ENCODE data around the gene SMIM45.

Gene SMIM45

GRCh38 chr22:41982865-41983264 is 30.9 kb downstream of the SMIM45 start:
- H3K9me2 ChIP-seq (ENCODE audit: insufficient read depth): no peaks in the 10 kb centered on the region
- TF ChIP-seq CTCF (conservative IDR thresholded peaks at IDR 0.05): no peak
- no peaks in the 10 kb centered on the region for H4K20me1 ChIP-seq (ENCODE audit: insufficient read depth)
- ChIA-PET POLR2A (ENCODE audit: unreplicated experiment) (interaction anchor here (0.5 kb wide), 1 partner anchor 1952 kb away, joined by 12 read pairs; no protein-coding TSS in a partner anchor), CTCF (interaction anchor here (0.5 to 0.6 kb wide), 2 partner anchors 25 to 391 kb away, joined by 3 read pairs; no protein-coding TSS in a partner anchor)
- H3K4me1 ChIP-seq (replicated peaks; ENCODE audit: insufficient read depth): peaks cover 13% of the 10 kb centered on the region
- no peak for DNase-seq
- H3K79me2 ChIP-seq (ENCODE audit: low read depth): no peaks in the 10 kb centered on the region
- no peak overlapping the region for H2AFZ ChIP-seq
- peaks cover 8% of the 10 kb centered on the region; the same call in 1 of the 2 replicates for H3K27me3 ChIP-seq (ENCODE audit: insufficient read depth, low read depth)
- no peaks in the 10 kb centered on the region for H3K9me3 ChIP-seq (ENCODE audit: insufficient read depth, low read depth)
- no peaks in the 10 kb centered on the region for H3K36me3 ChIP-seq (ENCODE audit: low read depth)
- H3F3A ChIP-seq (ENCODE audit: insufficient read depth, low read depth): peaks cover 12% of the 10 kb centered on the region; the same call in 1 of the 2 replicates
- peak overlapping the region; percentile 11 for H3K4me2 ChIP-seq
- intact Hi-C loops (cut with micrococcal nuclease; ENCODE audit: unreplicated experiment): no loop called here
- no TSS peak for BruUV-seq (replicated peaks)
- H3K4me3 ChIP-seq: no peak overlapping the region
- H3K27ac ChIP-seq: no peak overlapping the region

GRCh38 chr22:41983513-41984405 is 31.8 kb downstream of the SMIM45 start:
- H3K36me3 ChIP-seq (ENCODE audit: low read depth): no peaks in the 10 kb centered on the region
- BruUV-seq (replicated peaks): no TSS peak
- POLR2A ChIA-PET (ENCODE audit: unreplicated experiment): interaction anchor here (0.5 kb wide), 1 partner anchor 1953 kb away, joined by 12 read pairs; no protein-coding TSS in a partner anchor
- H3K4me3 ChIP-seq: no peak overlapping the region
- CTCF ChIA-PET: interaction anchor here (0.5 to 0.6 kb wide), 2 partner anchors 26 to 392 kb away, joined by 3 read pairs; no protein-coding TSS in a partner anchor
- H3K27me3 ChIP-seq (ENCODE audit: insufficient read depth, low read depth): no peaks in the 10 kb centered on the region
- peak in 1 of 2 experiments; percentile 68 for DNase-seq
- H3K27ac ChIP-seq: no peak overlapping the region
- H3K79me2 ChIP-seq (ENCODE audit: low read depth): no peaks in the 10 kb centered on the region
- intact Hi-C loops (cut with micrococcal nuclease; ENCODE audit: unreplicated experiment): no loop called here
- no peak overlapping the region for H2AFZ ChIP-seq
- peak overlapping the region; percentile 11 for H3K4me2 ChIP-seq
- peaks cover 12% of the 10 kb centered on the region; the same call in 1 of the 2 replicates for H3F3A ChIP-seq (ENCODE audit: insufficient read depth, low read depth)
- no peaks in the 10 kb centered on the region for H4K20me1 ChIP-seq (ENCODE audit: insufficient read depth)
- no peaks in the 10 kb centered on the region for H3K9me3 ChIP-seq (ENCODE audit: insufficient read depth, low read depth)
- H3K4me1 ChIP-seq (replicated peaks; ENCODE audit: insufficient read depth): peaks cover 13% of the 10 kb centered on the region
- TF ChIP-seq CTCF (conservative IDR thresholded peaks at IDR 0.05) (no peak), EZH2 (IDR thresholded peaks at IDR 0.05; ENCODE audit: low read depth) (no peak)
- H3K9me2 ChIP-seq (ENCODE audit: insufficient read depth): no peaks in the 10 kb centered on the region

GRCh38 chr22:41987276-41987675 is 35.3 kb downstream of the SMIM45 start:
- H2AFZ ChIP-seq: no peak overlapping the region
- 0 out of 2 replicates have a peak, but pooled peaks cover 6% of the 10 kb centered on the region for H3K27me3 ChIP-seq (ENCODE audit: insufficient read depth, low read depth)
- no peak for DNase-seq
- peaks cover 12% of the 10 kb centered on the region; the same call in 1 of the 2 replicates for H3F3A ChIP-seq (ENCODE audit: insufficient read depth, low read depth)
- CTCF ChIA-PET: no interaction called here
- H3K4me3 ChIP-seq: no peak overlapping the region
- H3K4me1 ChIP-seq (replicated peaks; ENCODE audit: insufficient read depth): peaks cover 13% of the 10 kb centered on the region
- BruUV-seq (replicated peaks): no TSS peak
- no peak overlapping the region for H3K4me2 ChIP-seq
- intact Hi-C loops (cut with micrococcal nuclease; ENCODE audit: unreplicated experiment): no loop called here
- no peaks in the 10 kb centered on the region for H3K9me3 ChIP-seq (ENCODE audit: insufficient read depth, low read depth)
- POLR2A ChIA-PET (ENCODE audit: unreplicated experiment): interaction anchor here (0.5 to 0.6 kb wide), 2 partner anchors 46 to 56 kb away, joined by 3 to 5 read pairs; no protein-coding TSS in a partner anchor
- H3K79me2 ChIP-seq (ENCODE audit: low read depth): no peaks in the 10 kb centered on the region
- H3K27ac ChIP-seq: no peak overlapping the region
- no peaks in the 10 kb centered on the region for H4K20me1 ChIP-seq (ENCODE audit: insufficient read depth)
- H3K36me3 ChIP-seq (ENCODE audit: low read depth): no peaks in the 10 kb centered on the region
- H3K9me2 ChIP-seq (ENCODE audit: insufficient read depth): no peaks in the 10 kb centered on the region
- no peak for TF ChIP-seq EZH2 (IDR thresholded peaks at IDR 0.05; ENCODE audit: low read depth)
- TF ChIP-seq CTCF (conservative IDR thresholded peaks at IDR 0.05): no peak

Measured in PC-9 (cell line).